Measurements from ENCODE around the gene PDGFC.

The PDGFC gene, protein sequence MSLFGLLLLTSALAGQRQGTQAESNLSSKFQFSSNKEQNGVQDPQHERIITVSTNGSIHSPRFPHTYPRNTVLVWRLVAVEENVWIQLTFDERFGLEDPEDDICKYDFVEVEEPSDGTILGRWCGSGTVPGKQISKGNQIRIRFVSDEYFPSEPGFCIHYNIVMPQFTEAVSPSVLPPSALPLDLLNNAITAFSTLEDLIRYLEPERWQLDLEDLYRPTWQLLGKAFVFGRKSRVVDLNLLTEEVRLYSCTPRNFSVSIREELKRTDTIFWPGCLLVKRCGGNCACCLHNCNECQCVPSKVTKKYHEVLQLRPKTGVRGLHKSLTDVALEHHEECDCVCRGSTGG

DNA sequence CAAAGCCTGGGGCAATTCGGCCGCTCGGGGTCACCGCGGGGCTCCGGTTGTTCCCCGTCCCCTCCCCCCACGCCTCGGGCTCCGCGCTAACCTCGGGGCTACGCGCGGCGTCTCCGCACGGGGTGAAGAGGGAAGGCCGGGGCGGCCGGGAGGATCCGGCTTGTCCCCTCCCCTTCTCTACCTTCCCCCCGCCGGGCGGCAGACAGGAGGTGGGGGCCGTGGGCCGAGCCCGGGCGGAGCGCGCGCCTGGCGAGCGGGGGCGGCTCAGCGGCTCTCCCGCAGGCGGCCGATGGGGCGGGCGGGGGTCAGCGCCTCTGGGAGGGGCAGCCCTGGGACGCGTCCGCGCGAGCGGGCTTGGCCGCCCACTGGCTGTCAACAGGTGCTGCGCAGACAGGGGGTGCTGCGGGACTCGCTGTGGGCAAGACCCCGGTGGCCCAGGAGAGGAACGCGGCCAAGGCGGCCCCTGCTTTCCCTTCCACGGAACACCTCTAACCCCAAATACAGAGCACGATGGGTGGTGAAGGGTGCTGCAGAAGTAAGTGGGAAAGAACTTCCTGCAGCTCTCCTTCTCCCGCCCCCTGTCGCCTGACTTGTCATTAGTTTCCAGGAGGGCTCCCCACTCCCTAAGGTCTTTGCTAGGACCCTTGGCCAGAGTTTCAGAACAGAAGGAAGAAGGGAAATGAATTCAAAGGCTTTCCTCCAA is at the start of gene PDGFC:
Gene PDGFC (minus strand): TSS at position 124 of the 703 bp plus-strand sequence. CDS start 896 bp downstream, outside the sequence.
- no peak for DNase-seq (ENCODE audit: low read depth in 2 of 3, low spot score in 2 of 3)

DNA sequence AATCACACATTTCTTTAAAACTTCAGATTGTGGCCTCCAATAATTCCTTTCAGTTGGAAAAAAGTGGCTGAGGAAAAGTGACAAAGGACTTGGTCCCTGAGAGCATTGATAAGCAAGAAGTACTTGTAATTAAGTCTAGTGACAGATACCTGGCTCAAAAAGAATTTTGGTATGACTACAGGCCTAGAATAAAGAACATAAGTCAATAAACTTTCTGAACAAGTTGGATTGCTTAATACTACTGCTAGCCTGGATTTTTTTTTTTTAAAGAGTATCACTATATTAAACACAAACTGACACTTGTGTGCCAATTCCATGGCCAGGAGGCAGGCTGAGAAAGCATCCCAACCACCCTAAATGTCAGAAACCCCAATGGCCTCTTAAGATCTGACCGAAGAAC is 49.3 kb upstream of the PDGFC start:
- no peak for DNase-seq (ENCODE audit: low read depth in 2 of 3, low spot score in 2 of 3)

DNA sequence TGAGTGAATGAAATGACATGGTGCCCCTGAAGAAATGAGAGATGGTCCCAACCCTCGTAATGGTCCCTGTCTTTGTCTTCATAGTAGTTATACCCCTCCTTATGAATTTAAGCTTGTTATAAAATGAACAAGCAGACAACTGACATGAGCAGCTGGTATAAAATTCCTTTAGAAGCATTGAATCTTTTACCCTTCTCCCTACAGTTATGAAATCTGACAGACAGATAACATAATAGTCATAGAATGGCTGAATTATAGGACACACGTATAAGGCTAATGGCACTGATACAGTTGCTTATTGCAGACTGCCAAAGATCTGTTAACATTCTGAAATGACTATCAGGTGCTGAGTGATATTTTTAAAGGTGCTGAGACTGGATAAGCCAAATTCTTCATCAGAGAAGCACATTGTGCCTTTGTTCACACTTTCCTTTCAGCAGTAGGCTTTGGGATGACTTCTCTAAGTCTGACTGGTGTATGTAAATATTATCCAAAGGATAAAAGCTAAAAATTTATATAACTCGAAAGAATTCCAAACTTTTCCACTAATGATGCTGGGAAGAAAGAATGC is 47.4 kb upstream of the PDGFC start:
- no peak for DNase-seq (ENCODE audit: low read depth in 2 of 3, low spot score in 2 of 3)

DNA sequence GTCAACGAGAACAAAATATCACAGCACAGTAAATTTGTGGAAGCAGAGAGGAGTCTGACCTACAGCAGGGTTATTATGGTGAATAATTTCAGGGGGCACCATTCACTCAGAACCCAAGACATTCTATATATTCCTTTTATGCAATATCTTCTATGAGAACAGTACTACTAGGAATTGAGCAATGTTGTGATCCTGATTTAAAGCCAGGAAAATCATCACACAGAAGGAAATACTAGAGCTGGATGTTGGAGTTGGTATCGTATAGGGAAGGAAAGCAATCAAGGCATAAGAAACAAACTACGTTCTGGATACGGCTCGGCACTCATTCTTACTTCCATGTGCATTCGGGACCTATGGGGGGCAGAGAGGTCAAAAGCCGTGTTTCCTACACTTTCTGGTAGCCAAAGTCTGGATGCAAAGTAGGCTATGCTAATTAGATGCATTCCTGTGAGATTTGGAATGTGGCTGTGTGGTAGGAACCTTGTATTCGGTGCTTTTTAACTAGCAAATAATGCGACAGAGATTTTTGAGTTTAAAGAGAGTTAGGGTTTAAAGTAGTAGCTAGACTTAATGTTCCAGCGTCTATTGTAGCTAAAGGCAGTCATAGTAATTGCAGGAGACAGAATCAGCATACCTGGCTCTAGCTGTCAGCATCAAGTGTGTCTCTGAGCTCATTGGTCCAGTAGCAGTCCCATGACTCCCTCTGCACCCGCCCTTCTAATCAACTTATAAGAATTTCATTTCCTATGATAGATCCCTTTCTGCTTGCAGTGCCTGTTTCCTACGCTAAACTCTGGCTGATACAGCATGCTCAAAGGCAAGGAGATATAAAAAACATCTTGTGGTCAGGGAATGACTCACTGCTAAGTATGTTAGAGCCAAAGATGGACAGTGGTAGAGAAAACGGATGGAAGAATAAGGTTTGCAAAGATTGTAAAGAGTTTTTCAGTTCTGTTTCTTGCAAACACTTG is 43.3 kb upstream of the PDGFC start:
- no peak for DNase-seq (ENCODE audit: low read depth in 2 of 3, low spot score in 2 of 3)

DNA sequence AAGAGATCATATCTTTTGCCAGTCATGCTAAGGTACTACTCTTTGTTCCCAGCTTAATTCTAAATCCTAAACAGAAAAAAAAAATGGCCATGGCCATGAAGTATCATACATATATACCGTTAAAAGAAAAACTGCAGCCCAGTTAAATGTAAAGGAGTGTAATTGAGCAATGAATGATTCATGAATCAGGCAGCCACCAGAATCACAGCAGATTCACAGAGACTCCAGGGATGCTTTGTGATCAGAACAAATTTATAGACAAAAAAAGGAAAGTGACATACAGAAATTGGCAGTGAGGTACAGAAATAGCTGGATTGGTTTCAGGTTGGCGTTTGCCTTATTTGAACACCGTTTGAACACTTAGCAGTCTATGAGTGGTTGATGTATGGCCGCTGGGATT is 42.1 kb upstream of the PDGFC start:
- no peak for DNase-seq (ENCODE audit: low read depth in 2 of 3, low spot score in 2 of 3)

DNA sequence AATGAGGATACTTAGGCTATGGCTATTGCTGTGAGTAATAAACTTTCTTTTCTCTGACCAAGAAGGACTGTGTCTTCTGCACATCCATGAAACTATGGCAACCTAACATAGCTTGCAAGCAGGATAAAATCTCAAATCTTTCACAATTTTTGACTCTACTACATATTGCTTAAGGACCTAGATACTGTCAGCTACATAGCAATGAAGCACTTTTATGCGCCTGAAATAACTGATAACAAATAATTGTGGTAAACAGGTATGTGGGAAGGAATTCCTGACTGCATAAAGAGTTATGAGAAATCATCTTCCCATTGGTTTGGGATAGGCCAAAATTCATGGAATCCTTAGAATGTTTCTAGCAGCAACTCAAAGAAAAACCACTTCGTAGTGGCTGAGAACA is 41.2 kb upstream of the PDGFC start:
- no peak for DNase-seq (ENCODE audit: low read depth in 2 of 3, low spot score in 2 of 3)

DNA sequence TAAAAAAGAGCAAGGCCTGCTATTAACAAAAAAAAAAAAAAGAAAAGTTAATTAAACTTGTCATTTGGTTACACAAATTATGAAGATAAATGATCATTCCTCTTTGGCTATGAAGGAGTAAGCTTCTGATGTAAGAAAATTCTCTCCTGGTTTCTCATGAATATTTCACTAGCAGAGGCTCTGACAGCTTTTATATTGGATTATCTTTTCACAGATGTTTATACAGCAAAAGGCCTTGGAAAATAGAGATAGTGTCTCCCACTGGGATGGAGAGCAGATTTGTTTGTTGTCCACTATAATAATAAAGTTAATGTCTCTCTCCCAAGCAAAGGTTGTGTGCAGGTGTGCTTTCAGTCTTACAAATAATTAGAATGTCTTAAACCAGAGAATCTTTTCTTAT is 40.7 kb upstream of the PDGFC start:
- no peak for DNase-seq (ENCODE audit: low read depth in 2 of 3, low spot score in 2 of 3)

DNA sequence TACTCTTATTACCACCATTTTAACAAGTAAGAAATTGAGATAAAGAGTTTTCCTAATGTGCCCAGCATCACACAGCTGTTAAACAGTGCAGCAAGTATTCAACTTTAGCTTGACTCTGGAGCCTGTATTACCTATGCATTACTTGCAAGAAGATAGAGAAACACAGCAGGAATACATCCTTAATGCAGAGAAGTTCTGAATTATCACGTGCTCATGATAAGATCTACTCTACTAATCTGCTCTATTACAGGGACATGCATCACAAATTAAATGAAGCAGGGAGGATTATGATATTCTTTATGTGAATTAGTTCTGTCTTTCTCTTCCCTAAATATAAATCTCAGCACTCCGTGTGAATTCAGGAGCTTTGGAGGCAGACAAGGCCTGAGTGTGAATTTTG is 39.0 kb upstream of the PDGFC start:
- DNase-seq (ENCODE audit: low read depth in 2 of 3, low spot score in 2 of 3): no peak

DNA sequence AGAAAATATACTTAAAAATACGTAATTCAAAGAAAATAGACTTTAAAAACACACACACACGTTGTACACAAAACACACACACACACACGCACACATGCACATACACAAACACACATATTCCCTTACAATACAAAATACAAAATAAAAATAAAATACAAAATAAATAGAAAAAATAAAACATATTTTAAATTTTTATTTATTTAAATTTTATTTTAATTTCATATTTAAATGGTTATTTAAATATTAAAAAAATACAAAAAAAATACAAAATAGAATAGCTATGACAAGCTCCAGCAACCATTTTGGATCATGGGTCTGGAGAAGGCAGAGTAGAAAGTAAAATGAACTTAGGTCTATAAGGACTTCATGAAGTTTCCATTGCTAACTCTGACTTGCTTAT is 34.2 kb upstream of the PDGFC start:
- DNase-seq (ENCODE audit: low read depth in 2 of 3, low spot score in 2 of 3): no peak

DNA sequence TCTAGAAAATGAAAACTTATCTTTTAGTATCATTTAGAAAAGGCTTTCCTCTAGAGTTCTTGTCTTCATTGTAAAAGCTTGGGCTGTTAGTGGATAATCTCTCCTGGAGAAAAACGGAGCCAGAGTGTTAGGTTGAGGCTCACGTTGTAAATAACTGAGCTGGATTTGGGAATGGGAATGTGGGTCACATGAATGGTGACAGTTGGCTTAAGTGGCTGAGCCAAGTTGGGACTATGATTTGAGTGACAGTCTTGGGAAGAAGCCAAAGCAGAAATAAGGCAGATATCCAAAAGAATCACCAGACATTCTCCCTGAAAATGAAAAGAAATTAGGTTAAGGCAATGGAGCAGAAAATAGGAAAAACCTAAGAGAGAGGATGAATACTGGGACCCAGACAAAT is 33.6 kb upstream of the PDGFC start:
- no peak for DNase-seq (ENCODE audit: low read depth in 2 of 3, low spot score in 2 of 3)

DNA sequence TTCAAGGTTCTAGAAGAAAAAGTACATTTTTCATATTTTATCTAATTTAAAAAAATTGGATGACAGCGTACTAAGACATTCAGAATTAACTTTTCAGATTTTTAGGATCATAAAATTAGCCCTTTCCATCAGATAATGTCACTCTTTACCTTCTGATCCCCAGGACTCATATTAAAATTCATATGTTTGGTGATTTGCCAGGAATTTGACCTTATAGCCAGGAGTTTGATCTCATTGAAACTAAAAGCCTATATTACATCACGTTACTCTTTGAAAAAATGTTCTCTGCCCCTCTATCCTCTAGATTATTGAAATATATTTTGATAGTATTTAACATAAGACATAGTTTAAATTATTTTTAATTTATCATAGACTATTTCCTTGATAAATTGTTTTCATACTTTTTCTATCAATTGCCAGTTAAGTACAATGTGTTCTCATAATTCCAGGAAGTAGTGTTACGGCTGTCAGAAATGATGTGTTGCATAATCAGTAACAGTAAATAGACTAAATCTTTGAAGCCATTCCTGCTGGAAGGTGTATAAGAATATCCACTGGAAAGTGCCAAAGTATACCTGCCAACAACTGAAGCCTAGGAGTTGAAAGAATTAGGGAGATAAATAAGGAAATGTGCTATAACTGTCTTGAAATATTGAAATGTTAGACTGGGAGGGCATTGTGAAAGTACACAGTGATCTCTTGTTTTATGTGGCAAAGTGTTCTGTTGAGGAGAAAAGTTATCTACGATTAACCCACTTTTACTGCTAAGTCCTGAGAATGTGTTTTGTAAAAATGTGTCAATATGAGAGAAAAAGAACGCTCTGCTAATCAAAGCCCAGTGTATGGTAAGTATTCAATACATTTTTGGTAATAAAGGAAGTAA is 32.9 kb upstream of the PDGFC start:
- no peak for DNase-seq (ENCODE audit: low read depth in 2 of 3, low spot score in 2 of 3)

DNA sequence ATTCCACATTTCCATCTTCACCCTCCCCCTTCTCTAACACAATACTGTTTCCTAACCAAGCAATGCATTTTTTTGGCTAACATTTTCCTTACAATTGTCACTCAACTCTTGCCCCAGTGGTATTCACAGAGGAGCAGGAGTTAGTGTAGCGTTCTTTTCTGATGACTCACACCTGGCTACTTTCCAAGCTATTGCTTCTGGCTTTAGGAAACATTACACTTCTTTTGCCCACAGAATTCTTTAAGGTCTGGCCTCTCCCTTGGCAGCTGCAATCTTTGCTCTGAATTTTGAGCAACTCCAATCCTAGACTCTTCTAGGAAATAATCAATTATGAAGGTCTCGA is 27.5 kb upstream of the PDGFC start:
- DNase-seq (ENCODE audit: low read depth in 2 of 3, low spot score in 2 of 3): no peak

DNA sequence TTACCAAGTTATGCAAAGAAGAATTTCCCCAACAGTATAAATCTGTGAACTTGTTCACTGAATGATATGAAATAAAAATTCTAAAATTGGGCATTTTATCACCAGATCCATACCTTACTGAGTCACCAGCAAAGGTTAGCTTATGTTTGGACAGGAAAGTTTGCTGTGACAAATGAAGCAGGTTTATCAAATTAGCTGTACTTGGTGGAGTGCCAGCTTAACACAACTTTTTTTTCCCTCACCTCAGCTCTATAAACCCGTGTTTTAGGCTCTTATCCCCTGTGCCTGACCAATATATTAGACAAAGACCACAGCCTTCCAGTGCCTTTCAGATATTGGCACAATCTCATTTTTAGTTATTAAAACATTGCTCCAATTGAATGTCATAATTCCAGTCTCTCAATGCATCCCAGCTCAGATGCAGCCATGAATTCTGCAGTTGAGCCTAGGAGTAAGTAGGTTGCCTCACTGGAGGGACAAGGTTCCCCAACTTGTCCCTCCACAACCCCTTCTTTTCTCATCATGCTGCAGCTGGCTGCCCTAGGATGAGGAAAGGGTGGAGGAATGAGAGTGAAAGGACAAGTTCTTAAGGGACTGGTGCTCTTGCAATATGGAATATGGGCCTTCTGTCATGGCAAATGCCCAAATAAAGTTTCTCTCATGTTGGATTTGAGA is 27.0 kb upstream of the PDGFC start:
- no peak for DNase-seq (ENCODE audit: low read depth in 2 of 3, low spot score in 2 of 3)

DNA sequence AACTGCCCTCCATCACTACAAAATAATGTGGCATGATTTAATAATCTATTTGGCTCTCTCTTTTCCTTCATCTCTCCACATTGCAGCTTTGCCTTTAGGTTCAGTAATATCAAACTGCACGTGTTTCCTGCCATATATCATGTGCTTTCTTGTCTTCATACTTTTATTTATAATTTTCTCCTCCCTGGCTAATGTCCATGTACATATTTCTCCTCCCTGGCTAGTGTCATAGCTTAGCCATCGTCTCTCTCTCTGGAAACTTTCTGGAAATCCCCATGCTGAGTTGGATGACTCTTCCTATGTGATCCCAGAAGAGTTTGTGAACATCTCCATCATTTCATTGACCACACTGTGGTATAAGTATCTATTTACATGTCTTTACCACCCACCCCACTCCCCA is 21.3 kb upstream of the PDGFC start:
- no peak for DNase-seq (ENCODE audit: low read depth in 2 of 3, low spot score in 2 of 3)

DNA sequence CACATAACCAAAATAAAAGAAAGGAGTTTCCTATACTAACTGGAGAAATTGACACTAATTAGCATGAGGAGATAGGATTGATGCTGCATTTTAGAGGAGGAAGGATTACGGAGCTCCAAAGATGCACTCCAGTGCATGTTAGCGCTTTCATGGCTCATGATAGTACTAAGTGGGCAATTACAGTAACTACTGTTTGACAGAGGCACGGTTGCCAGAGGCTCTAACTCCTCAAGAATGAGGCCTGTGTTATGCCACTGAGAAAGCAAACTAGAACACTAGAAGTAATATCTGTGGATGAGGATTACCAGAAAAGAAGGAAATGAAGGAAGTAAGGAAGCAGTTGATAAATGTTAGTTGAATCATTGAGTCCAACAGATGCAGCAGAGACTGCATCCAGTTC is 19.6 kb upstream of the PDGFC start:
- DNase-seq (ENCODE audit: low read depth in 2 of 3, low spot score in 2 of 3): no peak

DNA sequence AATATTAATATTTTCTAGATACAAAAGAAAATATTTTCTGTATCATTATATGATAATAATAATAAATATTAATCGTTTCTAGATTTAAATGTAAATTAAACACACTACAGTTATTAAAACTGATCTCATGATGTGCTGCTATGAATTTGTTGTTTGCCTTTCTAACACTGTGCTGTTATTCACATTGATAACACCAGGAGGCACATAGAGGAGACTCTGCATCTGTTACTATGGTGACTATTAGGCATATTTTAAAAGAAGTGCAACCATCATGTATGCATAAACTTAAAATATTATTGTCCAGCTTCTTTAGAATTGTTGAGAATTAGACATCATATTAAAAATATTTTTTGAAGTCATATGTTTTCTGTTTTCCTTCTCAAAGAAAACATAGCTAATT is 11.8 kb upstream of the PDGFC start:
- no peak for DNase-seq (ENCODE audit: low read depth in 2 of 3, low spot score in 2 of 3)

DNA sequence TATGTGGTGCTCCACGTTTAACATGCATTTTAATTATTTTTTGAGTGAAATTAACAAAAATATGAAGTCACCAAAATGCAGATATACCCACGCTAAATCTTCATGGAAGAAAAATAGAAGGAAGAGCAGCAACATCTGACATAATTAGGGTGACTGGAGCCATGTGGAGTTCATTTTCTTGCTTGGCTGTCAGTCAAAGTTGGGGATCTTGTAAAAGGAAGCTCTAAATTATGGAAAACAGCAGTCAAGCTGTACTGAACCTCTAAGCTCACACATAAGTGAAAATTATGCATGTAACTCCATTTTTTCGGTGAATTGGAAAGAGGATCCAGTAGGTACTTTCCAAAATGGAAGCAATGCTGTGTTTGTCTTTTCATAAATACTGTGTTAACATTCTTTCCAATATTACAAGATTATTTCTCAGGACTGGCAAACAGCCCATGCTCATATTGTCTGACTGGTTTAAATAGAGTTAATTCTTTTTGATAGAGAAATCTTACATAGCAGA is 9.7 kb upstream of the PDGFC start:
- DNase-seq (ENCODE audit: low read depth in 2 of 3, low spot score in 2 of 3): no peak

DNA sequence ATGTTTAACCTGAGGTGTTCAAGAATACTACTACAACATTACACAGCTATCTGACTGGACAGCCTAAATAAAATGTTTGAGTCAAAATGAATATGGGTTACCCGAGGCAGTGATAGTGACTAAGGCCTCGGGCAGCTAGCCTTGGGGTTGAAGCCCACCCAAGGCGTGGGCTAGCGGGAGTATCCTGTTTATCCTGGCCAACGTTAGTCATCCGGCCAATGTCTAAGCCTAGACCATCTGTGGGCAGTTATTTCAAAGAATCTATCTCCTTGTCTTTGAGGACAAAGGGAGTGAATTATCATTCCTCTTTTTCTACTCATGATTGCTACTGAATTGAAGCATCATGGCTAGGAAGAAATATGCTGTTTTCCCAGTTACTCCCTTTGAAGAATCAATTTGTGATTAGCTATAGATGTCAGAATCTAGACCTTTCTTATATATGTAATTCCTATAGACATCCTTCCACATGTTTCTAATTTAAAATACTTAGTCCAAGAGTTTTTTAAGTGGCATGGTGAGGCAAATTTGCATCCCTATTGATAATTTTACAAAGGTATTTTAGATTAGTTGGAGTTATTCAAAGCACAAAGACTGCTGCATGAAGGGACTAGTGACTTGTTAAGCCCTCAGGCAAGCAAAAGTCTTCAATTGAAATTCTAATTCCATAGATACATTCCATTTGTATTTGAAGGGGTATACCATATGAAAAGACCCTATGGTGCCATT is 6.0 kb upstream of the PDGFC start:
- no peak for DNase-seq (ENCODE audit: low read depth in 2 of 3, low spot score in 2 of 3)

DNA sequence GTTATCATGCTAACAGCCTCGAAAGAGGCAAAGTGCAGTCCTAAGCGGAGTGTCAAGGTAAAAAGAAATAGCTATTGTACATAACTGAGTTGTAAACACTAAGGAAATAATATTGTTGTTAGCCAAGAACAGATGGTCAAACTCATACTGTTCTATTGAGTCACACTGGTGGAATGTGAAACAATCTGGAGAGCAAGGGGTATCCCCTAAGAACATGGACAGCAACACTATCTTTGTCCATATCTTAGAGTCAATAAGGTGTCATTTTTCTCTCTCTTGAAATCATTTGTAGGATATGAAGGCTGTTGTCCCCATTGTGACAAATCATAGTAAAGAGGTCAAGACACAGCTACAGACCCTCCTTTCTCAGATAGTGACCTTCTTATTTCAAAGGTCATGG is 4.5 kb upstream of the PDGFC start:
- no peak for DNase-seq (ENCODE audit: low read depth in 2 of 3, low spot score in 2 of 3)

All from activated CD8-positive, alpha-beta memory T cell treated with anti-CD3 and anti-CD28 coated beads for 48 hours (primary cell).